Neuronal stem cell (in vitro differentiated cells): ENCODE measurements around the gene TNIK.

Experiments used
- DNase-seq: peaks from one replicate; pipeline ENCODE4 v3.0.0-alpha.2; 2013; ENCODE audit warnings: low spot score
- H2AFZ ChIP-seq: one replicate; pipeline ENCODE4 v1.6.1; 2013; ENCODE audit warnings: mild to moderate bottlenecking, low read length, inconsistent platforms
- H2AK5ac ChIP-seq: 2 replicates; pipeline ENCODE4 v1.6.1; 2013; ENCODE audit warnings: low read depth, mild to moderate bottlenecking, inconsistent platforms, low read length, moderate library complexity, mixed read lengths
- H2BK120ac ChIP-seq: 2 replicates; pipeline ENCODE4 v1.6.1; 2013; ENCODE audit warnings: low read depth, mild to moderate bottlenecking, inconsistent platforms, low read length, moderate library complexity, mixed read lengths
- H2BK12ac ChIP-seq: one replicate; pipeline ENCODE4 v1.6.1; 2013; ENCODE audit warnings: low read length, inconsistent platforms
- H2BK15ac ChIP-seq: 2 replicates; pipeline ENCODE4 v1.6.1; 2013; ENCODE audit warnings: mild to moderate bottlenecking, low read length, inconsistent platforms, mixed read lengths
- H2BK5ac ChIP-seq: one replicate; pipeline ENCODE4 v1.6.1; 2013; ENCODE audit warnings: inconsistent platforms, mild to moderate bottlenecking, low read length, moderate library complexity
- H3K14ac ChIP-seq: one replicate; pipeline ENCODE4 v1.6.1; 2013; ENCODE audit warnings: low read length, inconsistent platforms
- H3K18ac ChIP-seq: 2 replicates; pipeline ENCODE4 v1.6.1; 2013; ENCODE audit warnings: low read length, inconsistent platforms
- H3K23ac ChIP-seq: 2 replicates; pipeline ENCODE4 v1.6.1; 2013; ENCODE audit warnings: low read depth, mild to moderate bottlenecking, mixed read lengths, low read length, inconsistent platforms; ENCODE audit not compliant: poor library complexity
- H3K27ac ChIP-seq: replicated peaks from 3 replicates; pipeline ENCODE4 v1.5.1; 2013; ENCODE audit warnings: low read length, inconsistent platforms
- H3K27me3 ChIP-seq, 3 experiments: 2 replicates each; pipeline ENCODE4 v1.6.1; 2013; ENCODE audit warnings: low read length in 3 of 3, mild to moderate bottlenecking in 2 of 3, inconsistent platforms in 1 of 3, low read depth in 1 of 3, mixed read lengths in 1 of 3, moderate library complexity in 1 of 3; ENCODE audit not compliant: control insufficient read depth in 3 of 3, insufficient read depth in 3 of 3
- H3K36me3 ChIP-seq, 2 donors: replicated peaks in 1 of 2; 2 replicates each; pipeline ENCODE4 v1.6.1; 2013; ENCODE audit warnings: low read length in 2 of 2; ENCODE audit not compliant: control insufficient read depth in 2 of 2, insufficient read depth in 2 of 2
- H3K4ac ChIP-seq: 2 replicates; pipeline ENCODE4 v1.6.1; 2013; ENCODE audit warnings: inconsistent platforms, mild to moderate bottlenecking, low read length, moderate library complexity
- H3K4me1 ChIP-seq, 2 donors: 1 replicate in 1 of 2; 2 replicates in 1 of 2; pipeline ENCODE4 v1.6.1; 2013; ENCODE audit warnings: low read length in 2 of 2, low read depth in 1 of 2; ENCODE audit not compliant: control insufficient read depth in 2 of 2, insufficient read depth in 1 of 2
- H3K4me2 ChIP-seq: one replicate; pipeline ENCODE4 v1.6.1; 2013; ENCODE audit warnings: mild to moderate bottlenecking, low read length, inconsistent platforms; ENCODE audit not compliant: insufficient read depth, poor library complexity, severe bottlenecking
- H3K4me3 ChIP-seq, 2 donors: 2 replicates each; pipeline ENCODE4 v1.5.1; 2013; ENCODE audit warnings: low read length in 2 of 2, mild to moderate bottlenecking in 2 of 2, inconsistent platforms in 1 of 2, moderate library complexity in 1 of 2
- H3K79me1 ChIP-seq: one replicate; pipeline ENCODE4 v1.6.1; 2013; ENCODE audit warnings: low read depth, mild to moderate bottlenecking, inconsistent platforms, low read length, moderate library complexity
- H3K9ac ChIP-seq: one replicate; pipeline ENCODE4 v1.6.1; 2013; ENCODE audit warnings: mild to moderate bottlenecking, low read depth, low read length, inconsistent platforms; ENCODE audit not compliant: poor library complexity
- H3K9me3 ChIP-seq, 2 donors: replicated peaks in 1 of 2; 2 replicates each; pipeline versions ENCODE3 to v1.6.1; 2013; ENCODE audit warnings: low read length in 2 of 2, mild to moderate bottlenecking in 2 of 2, inconsistent platforms in 1 of 2, low read depth in 1 of 2, mixed read lengths in 1 of 2, moderate library complexity in 1 of 2; ENCODE audit not compliant: control insufficient read depth in 2 of 2, insufficient read depth in 1 of 2
- H4K8ac ChIP-seq: one replicate; pipeline ENCODE4 v1.6.1; 2013; ENCODE audit warnings: low read depth, mild to moderate bottlenecking, inconsistent platforms, low read length, moderate library complexity
- H4K91ac ChIP-seq: one replicate; pipeline ENCODE4 v1.6.1; 2013; ENCODE audit warnings: low read length, low read depth, mild to moderate bottlenecking, inconsistent platforms; ENCODE audit not compliant: poor library complexity
- WGBS, 2 donors: extraction: QIAGEN DNeasy Blood & Tissue Kit; methylation state at CpG; one replicate each; pipeline ENCODE4 v1.1.7; 2013; ENCODE audit warnings: missing lambda C conversion rate in 2 of 2, mixed read lengths in 1 of 2; ENCODE audit not compliant: insufficient read length in 2 of 2, insufficient replicate concordance in 1 of 2; ENCODE audit errors: extremely low coverage in 2 of 2; 5-methylcytosine and 5-hydroxymethylcytosine counted together

TNIK gene

DNA sequence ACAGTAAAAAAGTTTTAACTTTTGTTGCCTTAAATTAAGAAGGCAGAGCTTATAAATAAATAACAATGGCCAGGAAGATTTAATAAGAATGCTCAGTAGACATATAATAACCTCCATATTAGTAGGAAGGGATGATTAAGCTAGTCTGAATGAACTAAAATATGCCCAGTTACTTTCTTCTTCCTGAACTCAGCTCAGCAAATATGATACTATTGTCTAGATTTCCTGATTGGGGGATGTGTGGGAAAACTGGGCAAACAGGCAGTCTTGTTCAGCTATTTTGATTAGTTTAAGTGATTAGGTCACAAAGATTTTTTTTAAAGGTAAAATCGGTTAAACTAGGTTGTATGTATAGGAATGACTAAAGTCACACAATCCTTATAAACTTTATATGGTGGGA is 266.5 kb downstream of the TNIK start:
- Histone ChIP-seq H3K14ac (no peak overlapping the region), H4K91ac (no peak overlapping the region), H3K4me2 (no peak overlapping the region), H4K8ac (no peak overlapping the region), H3K23ac (no peak overlapping the region), H2BK12ac (no peak overlapping the region), H2AFZ (no peak overlapping the region), H2BK120ac (no peak overlapping the region), H3K27me3 (no peaks in the 10 kb centered on the region), H3K18ac (no peak overlapping the region), H2BK15ac (no peak overlapping the region), H3K4me1 (peaks cover 0 to under 1% of the 10 kb centered on the region in 2 donors), H2AK5ac (no peak overlapping the region), H3K79me1 (no peaks in the 10 kb centered on the region), H3K4ac (no peak overlapping the region), H3K9me3 (no peaks in the 10 kb centered on the region), H3K27ac (no peak overlapping the region), H3K4me3 (no peak overlapping the region), H2BK5ac (no peak overlapping the region), H3K36me3 (peaks cover 0 to 37% of the 10 kb centered on the region in 2 donors), H3K9ac (no peak overlapping the region)
- no peak for DNase-seq
- WGBS, 2 donors: no CpG with 5 or more reads among the region's 1 CpG

DNA sequence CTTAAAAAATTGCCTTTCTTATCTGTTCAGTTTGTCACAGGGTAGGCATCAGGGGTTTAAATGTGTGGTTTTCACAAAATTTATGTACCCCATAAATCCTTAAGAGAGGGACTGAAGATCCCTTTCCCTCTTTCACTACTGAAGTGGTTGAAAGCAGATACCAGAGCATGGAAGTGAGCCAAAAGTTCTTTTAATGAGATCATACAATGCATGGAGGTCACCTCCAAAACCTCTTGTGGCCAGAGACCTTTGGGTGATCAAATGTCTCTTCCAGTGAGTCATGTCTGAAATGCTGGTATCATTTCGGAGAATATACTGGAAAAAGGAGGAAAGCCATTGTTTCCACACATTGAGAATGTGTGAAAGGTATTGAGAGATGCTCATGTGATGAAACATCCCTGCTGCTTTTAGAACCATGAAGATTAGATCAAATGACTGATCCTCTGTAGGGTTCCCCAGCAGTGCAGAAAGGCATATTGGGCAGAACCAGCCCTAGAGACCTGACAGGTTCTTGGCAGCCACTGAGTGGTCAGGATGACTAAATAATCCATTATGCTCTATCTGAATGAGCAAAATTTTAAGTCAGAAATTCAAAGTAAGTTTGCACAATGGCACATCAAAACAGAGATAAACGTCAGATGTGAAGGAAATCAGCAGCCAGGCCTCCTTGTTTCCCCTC is 267.9 kb downstream of the TNIK start:
- H3K4me1 ChIP-seq: no peaks in the 10 kb centered on the region
- H3K4me3 ChIP-seq: no peak overlapping the region
- H3K27me3 ChIP-seq: no peaks in the 10 kb centered on the region
- H3K14ac ChIP-seq: no peak overlapping the region
- H2AK5ac ChIP-seq: no peak overlapping the region
- H3K9me3 ChIP-seq: no peaks in the 10 kb centered on the region
- H3K4me2 ChIP-seq: no peak overlapping the region
- H3K23ac ChIP-seq: no peak overlapping the region
- H3K36me3 ChIP-seq: peaks cover 0 to 41% of the 10 kb centered on the region in 2 donors
- H2BK12ac ChIP-seq: no peak overlapping the region
- H3K18ac ChIP-seq: no peak overlapping the region
- H3K9ac ChIP-seq: no peak overlapping the region
- DNase-seq: no peak
- no peak overlapping the region for H4K8ac ChIP-seq
- WGBS, 2 donors: no CpG with 5 or more reads among the region's 2 CpGs
- H2BK120ac ChIP-seq: no peak overlapping the region
- H3K27ac ChIP-seq: no peak overlapping the region
- no peak overlapping the region for H4K91ac ChIP-seq
- no peaks in the 10 kb centered on the region for H3K79me1 ChIP-seq
- no peak overlapping the region for H3K4ac ChIP-seq
- H2AFZ ChIP-seq: no peak overlapping the region
- no peak overlapping the region for H2BK5ac ChIP-seq
- H2BK15ac ChIP-seq: no peak overlapping the region

DNA sequence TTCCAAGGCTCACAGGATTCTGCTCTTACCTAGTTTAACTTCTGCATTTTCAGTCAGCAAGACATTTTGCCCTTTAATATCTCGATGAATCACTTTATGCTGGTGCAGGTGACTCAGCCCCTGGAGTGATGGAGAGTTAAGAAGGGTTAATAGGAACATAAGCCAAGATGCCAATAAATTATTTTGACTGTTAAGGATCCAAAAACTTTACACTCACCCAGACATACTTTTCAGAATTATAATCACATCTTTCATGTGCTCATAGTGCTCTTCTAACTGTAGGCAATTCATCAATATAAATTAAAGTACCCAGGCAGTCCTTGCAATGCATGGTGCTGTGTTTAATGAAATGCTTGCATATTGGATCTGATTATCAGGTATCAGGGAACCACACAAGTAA is 269.5 kb downstream of the TNIK start:
- no peak overlapping the region for H2BK5ac ChIP-seq
- H3K36me3 ChIP-seq: peaks cover 0 to 47% of the 10 kb centered on the region in 2 donors
- H3K4ac ChIP-seq: no peak overlapping the region
- no peak overlapping the region for H3K23ac ChIP-seq
- no peak overlapping the region for H2AFZ ChIP-seq
- no peak overlapping the region for H2BK15ac ChIP-seq
- H3K27me3 ChIP-seq: no peaks in the 10 kb centered on the region
- no peak overlapping the region for H3K27ac ChIP-seq
- H3K4me3 ChIP-seq: no peak overlapping the region
- no peak overlapping the region for H3K18ac ChIP-seq
- no peak overlapping the region for H4K8ac ChIP-seq
- H2BK120ac ChIP-seq: no peak overlapping the region
- no peak overlapping the region for H3K9ac ChIP-seq
- H3K4me2 ChIP-seq: no peak overlapping the region
- no peak overlapping the region for H3K14ac ChIP-seq
- no peak overlapping the region for H2BK12ac ChIP-seq
- H4K91ac ChIP-seq: no peak overlapping the region
- H2AK5ac ChIP-seq: no peak overlapping the region
- no peak for DNase-seq
- H3K79me1 ChIP-seq: no peaks in the 10 kb centered on the region
- H3K4me1 ChIP-seq: peaks cover 2% of the 10 kb centered on the region in 2 donors
- no CpG with 5 or more reads among the region's 1 CpG for WGBS, 2 donors
- no peaks in the 10 kb centered on the region for H3K9me3 ChIP-seq

DNA sequence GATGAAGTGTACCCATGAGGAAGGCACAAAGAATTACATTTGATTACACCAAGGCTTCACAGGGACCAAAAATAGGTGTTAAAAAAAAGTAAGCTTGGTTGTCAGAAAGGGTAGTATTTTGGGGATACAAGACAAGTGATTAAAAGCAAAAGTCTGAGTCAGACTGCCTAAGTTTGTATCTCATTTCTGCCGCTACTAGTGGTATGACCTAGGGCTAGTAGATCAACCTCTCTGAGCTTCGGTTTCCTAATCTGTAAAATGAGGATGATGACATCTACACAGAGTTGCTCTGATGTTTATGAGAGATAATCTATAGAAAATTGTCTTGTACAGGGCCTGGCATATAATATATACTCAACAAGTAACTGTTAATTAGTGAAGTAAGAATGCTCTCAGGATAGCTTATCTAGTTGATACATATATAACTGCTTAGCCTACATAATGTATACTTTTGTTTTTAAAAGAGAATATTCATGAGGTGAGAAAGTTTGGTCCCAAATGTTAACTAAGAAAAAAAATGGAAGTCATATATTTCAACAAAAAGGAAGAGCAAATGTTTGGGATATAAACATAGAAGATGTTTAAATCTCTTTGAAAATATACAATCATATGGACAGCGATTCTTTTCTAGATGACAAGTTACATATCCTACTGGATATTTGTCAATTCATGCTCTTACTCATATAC is 270.7 kb downstream of the TNIK start:
- H3K23ac ChIP-seq: no peak overlapping the region
- H3K4me3 ChIP-seq: no peak overlapping the region
- no peak overlapping the region for H2AFZ ChIP-seq
- no peak overlapping the region for H2BK120ac ChIP-seq
- H3K27ac ChIP-seq: no peak overlapping the region
- H2BK12ac ChIP-seq: no peak overlapping the region
- no peaks in the 10 kb centered on the region for H3K27me3 ChIP-seq
- H3K79me1 ChIP-seq: no peaks in the 10 kb centered on the region
- no peaks in the 10 kb centered on the region for H3K9me3 ChIP-seq
- no peak overlapping the region for H3K18ac ChIP-seq
- DNase-seq: no peak
- no peak overlapping the region for H4K8ac ChIP-seq
- no peak overlapping the region for H2BK5ac ChIP-seq
- H3K14ac ChIP-seq: no peak overlapping the region
- no peak overlapping the region for H3K4me2 ChIP-seq
- no peak overlapping the region for H2BK15ac ChIP-seq
- H3K4ac ChIP-seq: no peak overlapping the region
- H3K9ac ChIP-seq: no peak overlapping the region
- H4K91ac ChIP-seq: no peak overlapping the region
- no CpG with 5 or more reads among the region's 3 CpGs for WGBS, 2 donors
- H3K4me1 ChIP-seq: peaks cover 2% of the 10 kb centered on the region in 2 donors
- peaks cover 0 to 47% of the 10 kb centered on the region in 2 donors for H3K36me3 ChIP-seq
- H2AK5ac ChIP-seq: no peak overlapping the region
